NCI-H2029 treated with DMSO at 0.1 percent for 48 hours (cell line): ENCODE measurements around the gene ATP5PO.
"Not testable (repeated sequence)": the region's sequence is repeated elsewhere in the genome, so short reads cannot be mapped to it uniquely, and the experiment has no call there.

Experiments
- DNase-seq: peaks from one replicate; lab custom pipeline; 2025; lab: John Stamatoyannopoulos, UW

ATP5PO gene

DNA sequence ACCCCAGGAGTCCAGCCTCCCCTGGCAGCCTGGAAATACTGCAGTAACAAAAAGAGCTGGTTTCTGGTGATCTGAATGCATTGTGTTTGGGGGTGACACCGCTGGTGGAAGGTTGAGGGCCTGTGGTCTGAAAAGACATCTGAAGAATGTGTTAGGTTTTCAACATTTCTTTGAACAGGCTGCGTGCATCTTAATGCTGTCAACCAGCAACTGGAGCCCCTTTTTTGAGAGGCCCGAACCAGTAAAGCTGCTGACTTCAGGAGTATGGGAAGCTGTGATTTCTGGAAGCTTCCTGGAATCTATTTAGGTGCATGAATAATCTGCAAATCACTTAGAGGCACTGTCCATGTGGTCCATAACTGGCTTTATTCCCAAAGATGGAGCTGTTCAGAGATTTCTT, 17.0 kb downstream of the ATP5PO start:
- no peak for DNase-seq

DNA sequence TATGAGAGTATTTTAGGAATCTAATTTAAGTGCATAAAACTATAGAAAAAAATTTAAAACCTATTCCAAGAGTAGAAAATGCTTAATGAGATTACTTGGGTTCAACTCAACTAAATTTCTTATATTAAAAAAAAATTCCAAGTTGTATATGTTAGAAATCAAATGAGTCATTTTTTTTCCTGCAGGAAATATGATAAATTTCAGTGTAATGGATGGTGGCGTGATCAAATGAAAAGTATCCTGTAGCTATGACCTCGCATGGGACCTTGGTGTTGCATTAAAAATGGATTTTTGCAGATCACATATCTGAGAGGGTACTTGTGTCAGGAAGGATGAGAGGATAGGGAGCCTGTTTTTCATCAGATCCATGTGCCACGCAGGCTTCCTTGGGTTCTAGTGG, 17.9 kb downstream of the ATP5PO start:
- no peak for DNase-seq

DNA sequence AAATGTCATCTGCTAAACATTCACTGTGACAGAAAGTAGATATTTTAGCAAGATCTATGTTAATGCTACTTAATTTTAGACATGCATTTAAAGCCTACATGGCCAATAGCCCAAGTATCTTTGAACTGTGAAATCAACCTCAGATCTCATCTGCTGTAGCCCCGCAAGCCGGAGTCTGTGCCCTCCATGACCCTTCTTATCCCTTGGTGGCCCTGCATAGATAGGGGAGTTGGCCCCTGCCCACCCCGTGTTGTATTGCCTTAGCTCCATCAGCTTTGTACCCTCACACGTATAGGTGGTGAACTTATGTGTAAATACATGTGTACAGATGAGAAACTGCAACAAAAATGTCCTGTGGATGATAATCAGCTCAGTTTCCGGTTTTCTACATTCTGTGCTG, 18.5 kb downstream of the ATP5PO start:
- no peak for DNase-seq

DNA sequence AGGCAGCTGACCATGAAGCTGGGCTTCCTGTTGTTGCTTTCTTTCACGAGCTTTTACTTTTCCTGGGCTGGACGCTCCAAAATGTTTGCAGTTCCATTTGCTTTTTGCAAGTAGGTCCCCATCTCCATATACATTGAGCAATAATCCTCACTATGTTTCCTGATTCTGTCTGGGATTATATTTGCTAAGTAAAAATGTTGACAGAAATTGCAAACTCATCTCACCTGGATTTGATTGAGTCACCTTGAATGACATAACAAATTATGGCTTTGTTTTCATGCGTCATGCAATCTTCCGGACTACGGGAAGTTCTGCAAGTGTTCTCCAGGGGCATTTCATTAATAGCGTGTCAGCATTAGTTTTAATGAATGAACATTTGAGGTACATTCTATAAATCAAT, 18.9 kb downstream of the ATP5PO start:
- DNase-seq: no peak

DNA sequence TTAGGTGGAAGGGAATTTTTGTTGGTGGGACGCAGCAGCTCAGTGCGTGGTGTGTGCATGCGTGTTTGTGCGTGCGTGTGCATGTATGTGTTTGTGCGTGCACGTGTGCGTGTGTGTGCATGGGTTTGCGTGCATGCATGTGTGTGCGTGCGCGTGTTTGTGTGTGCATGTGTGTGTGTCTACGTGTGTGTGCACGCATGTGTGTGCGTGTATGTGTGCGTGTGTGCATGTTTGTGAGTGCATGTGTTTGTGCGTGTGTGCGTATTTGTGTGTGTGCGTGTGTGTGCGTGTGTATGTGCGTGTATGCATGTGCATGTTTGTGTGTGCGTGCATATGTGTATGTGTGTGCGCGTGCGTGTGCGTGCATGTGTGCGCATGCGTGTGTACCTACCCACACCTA, 20.2 kb downstream of the ATP5PO start:
- no peak for DNase-seq

DNA sequence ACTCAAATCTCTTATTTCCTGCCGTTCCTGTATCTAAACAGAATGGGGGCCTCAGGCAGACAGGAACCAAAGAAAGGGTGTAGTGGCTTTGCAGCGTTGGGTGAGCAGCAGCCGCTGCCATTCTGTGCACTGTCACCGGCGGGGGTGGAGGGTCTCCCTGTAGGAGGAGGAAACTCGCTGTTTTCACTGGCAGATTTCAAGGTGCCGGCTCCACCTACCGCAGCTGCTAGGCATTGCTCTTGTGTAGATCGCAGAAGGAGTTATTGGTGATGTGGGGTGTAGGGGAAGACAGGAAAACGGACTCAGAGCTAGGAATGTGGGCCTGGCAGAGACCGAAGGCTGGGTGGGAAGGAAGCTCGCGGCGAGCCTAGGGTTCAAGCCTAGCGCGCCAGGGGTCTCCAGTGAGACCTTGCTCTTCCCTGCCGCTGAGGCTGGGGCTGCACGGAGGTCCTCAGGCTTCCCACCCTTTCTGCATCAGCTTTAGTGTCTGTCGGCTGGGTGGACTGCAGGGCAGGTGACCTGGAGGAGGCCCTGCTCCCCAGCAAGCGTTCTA, 20.8 kb downstream of the ATP5PO start:
- peak; percentile 70 for DNase-seq

DNA sequence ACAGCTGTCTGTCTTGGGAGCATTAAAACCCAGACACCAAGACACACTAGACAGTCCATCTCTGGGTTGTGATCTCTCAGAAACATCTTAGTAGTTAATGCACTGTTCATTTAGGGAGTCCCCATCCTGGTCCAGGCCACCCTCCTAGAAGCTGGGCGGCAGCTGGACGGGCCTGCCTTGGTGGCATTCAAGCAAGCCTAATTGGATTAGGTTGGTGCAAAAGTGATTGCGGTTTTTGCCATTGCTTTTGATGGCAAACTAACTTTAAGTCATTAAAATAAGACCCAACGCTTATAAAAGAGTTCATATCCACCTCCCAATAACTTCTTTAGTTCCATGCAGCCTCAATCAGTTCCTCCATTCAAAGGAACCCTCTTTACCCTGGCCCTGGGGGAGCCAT, 21.7 kb downstream of the ATP5PO start:
- DNase-seq: no peak

DNA sequence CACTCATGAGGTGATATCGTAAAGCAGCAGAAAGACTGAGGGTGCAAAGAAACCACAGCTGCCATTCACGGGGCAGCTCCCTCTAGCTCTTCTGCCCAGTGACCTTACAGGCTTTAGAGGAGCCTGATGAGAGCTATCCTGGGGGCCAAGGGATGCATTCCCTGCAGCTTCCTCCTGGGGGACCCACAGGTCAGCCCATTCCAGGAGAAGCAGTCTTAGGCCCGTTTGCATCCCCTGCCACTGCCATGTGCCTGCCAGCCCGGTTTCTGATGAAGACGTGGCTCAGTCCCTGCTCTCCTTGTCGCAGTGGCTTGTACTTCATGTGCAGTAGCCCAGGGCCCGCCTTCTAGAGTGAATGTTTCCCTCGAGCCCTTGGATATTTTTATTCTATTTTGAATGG, 22.8 kb downstream of the ATP5PO start:
- DNase-seq: no peak

DNA sequence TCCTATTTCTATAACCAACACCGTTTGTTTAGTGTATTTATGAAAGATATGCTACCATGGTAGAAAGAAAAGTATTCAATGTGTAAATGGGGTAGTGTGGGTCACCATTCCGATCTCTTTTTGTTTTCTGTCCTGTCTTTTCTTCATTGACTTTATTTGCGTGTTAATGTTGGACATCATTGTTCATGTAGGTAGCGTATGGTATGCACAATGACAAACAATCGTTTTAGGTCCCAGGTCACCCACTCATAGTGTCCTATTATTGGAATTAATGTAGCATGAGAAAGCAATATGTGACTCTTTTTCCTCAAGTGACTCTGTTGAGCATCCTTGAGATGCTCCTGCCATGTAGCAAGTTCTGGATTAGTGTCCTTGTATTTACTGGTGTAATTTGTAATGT, 25.4 kb downstream of the ATP5PO start:
- no peak for DNase-seq

DNA sequence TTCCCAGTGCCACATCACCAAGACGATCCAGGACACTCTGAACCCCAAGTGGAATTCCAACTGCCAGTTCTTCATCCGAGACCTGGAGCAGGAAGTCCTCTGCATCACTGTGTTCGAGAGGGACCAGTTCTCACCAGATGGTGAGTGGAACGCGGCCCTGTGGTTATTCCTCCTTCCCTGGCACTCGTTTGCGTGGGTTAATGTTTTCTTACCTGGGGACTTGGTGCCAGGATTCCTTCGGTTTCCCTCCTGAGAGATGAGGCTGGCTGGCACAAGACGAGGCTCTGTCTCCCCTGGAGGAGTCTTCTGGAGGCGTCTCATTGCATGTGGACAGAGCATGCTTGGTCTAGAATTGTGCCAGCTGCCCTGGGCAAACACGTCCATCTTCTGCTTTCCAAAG, 29.3 kb downstream of the ATP5PO start:
- no peak for DNase-seq

DNA sequence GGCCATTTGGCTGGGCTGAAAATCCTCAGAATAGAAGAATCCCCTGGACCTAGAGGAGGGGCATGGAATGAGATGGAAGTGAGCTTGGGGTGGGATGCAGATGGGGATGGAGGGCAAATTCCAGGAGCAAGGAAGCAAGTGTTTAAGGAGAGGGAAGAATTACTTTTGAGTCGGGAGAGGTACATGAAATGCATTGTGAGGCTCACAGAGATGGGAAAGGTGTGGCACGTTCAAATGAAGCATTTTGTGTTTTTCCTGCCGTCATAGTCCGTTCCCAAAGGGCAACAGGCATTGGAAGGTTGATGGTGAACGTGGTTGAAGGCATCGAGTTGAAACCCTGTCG, 30.5 kb downstream of the ATP5PO start:
- no peak for DNase-seq

DNA sequence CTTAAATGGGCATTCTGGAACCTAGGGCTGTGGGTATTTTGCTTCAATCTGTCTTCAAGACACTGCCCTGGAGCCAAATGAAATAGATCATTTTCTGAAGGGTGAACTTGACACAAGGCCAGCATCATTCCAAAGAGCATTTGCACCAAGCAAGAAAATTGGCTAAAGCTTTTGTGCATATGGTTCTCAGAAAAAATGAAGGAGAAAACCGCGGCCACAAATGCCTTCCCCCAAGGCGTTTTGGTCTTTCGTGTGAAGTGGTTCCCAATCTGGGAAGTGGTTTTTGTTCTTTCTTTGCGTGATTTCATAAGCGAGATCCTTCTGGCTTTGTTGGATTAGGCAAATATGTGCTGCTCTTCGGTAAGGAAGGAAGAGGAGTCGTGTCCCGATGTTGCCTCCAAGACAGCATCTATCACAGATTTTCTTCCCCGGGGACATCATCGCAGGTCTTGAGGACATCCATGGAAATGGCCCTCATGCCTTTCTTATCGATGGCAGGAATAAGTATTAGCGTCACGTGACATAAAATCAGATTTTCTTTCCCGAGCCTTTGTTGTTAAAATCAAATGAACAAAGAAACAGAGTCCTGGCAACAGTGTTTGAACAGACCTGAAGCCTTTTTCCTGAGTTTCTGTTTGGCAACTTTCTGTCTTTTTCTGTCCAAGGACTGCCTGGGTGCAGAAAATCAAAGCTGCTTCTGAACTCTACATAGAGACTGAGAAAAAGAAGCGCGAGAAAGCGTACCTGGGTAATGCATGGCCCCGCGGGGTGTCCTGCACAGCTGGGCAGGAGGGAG, 31.0 kb downstream of the ATP5PO start:
- DNase-seq: no peak

DNA sequence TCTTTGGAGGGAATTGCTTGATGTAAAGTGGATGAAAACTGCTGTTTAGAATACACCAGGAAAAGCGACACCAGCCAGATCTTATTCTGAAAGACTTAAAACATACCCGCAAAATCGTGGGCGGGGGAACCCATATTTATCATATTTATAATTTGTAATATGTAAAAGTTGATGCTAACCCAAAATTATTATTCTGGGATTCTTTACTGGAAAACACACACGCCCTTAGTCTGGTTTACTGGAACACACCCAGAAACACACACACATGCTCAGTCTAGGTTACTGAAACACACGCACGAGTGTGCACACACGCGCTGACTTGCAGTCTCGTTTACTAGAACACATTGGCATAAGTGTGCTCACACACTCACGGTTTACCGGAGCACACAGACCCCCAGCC, 32.5 kb downstream of the ATP5PO start:
- no peak for DNase-seq

DNA sequence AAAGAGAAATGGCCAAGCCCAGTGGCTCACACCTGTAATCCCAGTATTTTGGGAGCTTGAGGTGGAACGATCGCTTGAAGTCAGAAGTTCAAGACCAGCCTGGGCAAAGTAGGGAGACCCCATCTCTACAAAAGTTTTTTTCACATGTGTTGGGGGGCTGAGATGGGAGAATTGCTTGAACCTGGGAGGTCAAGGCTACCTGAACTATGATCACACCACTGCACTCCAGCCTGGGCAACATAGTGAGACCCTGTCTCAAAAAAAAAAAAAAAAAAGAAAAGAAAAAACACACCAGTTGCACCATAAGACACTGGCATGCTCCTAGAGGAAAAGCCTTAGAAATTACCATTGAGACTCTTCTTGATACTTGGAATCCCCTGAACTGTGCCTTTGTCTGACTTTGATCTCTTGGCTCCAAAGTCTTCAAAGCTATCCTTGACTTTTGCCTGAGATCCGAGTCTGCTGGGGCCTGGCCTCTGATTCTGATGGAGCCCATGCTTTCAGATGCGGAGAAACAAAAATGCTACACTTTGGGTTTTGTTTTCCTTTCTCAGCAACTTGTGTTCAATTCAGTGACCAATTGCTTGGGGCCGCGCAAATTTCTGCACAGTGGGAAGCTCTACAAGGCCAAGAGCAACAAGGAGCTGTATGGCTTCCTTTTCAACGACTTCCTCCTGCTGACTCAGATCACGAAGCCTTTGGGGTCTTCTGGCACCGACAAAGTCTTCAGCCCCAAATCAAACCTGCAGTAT, 33.7 kb downstream of the ATP5PO start:
- DNase-seq: no peak

DNA sequence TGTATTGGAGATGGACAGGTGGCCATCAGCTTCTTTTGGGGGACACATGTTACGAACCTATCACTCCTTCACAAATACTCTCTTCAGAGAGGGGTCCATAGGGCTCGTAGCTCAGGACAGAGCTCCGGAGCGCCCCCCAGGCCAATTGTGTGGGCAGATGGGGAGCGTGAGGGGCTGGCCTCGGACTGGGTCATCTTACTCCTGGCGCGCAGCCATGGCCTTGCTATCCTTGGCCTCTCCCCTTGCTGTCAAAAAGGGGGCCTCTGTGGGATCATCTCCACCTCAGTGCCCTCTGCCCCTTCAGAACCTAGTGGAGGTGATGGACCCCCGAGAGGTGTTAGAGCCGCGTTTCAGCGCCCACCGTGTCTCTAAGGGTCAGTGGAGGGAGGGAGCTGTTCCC, 35.0 kb downstream of the ATP5PO start:
- DNase-seq: no peak

DNA sequence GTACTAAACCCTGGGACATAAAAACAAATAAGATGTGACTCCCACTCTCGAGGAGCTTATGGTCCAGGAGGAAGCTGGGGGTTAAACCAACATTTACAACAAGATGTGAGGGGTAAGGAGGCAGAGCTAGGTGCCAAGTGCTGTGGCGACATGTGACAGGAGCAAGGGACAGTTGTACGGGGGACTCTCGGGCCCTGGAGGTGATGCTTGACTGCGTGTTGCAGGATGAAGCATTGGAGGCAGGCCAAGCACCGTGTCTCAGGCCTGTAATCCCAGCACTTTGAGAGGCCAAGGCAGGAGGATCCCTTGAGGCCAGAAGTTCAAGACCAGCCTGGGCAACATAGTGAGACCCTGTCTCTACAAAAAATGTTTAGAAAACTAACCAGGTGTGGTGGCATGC, 36.8 kb downstream of the ATP5PO start:
- no peak for DNase-seq

DNA sequence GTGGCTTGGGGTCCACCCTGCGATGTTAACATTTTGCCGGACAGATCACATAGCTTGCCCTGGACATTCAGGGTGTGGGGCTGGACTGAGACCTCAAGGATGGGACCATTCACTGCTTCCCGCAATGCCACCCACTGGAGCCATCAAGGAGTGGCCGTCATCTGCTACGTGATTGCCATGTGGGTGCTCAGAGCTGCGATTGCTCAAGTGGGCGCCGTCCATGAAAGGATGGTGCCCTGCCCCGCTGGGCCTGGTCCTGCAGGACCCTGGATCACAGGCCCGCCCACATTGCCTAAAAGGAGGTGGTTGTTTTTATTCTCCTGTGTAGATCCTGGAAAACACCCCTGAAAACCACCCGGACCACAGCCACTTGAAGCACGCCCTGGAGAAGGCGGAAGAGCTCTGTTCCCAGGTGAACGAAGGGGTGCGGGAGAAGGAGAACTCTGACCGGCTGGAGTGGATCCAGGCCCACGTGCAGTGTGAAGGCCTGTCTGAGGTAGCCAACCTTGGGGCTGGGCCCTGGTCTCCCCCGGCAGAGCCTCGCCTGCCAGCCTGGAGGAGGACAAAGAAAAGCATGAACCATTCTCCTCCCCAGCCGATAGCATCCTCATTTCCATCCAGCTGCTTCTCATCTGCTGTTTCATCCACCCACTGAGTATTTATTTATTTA, 40.4 kb downstream of the ATP5PO start:
- no peak for DNase-seq

DNA sequence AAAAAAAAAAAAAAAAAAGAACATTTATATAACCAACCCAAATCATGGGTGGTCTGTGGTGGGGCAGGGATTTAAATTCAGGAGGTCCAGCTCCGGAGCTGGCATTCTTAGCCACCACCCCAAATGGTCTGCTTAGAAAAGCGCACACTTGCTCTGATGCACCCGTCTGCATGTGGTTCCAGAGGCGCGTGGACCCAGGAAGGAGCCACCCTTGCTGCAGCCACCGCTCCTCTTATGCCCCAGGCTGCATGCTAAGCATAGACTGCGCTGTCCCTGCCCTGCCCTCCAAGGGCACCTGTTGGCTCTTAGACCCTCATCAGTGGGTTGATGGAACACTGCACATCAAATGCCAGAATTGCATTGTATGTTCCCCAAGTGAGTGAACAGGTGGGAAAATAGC, 41.4 kb downstream of the ATP5PO start:
- DNase-seq: no peak

DNA sequence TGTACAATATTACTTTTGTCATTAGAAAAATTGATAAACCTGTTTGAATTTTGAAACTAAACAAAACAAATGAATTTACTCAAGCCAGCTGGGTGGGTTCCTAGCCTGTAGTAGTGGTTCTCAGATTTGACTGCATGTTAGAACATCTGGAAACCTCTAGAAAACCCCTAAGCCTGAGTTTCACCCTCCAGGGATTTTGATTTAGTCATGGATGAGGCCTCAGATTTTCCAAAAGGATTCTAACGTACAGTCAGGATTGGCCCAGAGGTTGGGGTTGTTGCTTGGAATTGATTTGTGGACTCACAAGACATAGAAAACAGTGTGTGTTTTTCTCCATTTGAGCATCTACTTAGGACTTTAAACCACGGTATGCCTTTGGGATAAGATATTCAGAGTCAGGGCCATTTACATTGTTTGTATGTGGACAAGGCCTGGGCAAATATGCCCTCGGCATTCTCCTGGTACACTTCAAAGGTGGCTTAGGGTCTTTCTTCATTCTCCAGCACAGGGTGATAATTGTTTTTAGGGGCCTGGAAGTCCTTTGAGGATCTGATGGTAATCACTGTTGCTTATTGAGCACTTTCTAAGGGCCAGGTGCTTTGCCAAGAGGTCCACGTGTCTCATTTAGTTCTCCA, 42.6 kb downstream of the ATP5PO start:
- no peak for DNase-seq

DNA sequence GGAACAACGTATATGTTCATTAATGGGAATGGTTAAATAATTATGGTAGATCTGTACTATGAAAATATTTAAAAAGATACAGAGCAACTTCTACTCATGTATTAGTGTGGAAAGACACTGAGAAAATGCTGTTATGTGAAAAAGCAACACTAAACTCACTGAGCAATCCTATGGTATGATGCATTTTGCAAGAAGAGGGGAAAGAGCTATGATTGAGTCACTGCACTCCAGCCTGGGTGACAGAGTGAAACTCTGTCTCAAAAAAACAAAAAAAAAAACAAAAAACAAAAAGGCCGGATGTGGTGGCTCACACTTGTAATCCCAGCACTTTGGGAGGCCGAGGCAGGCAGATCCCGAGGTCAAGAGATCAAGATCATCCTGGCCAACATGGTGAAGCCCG, 44.4 kb downstream of the ATP5PO start:
- no peak for DNase-seq

DNA sequence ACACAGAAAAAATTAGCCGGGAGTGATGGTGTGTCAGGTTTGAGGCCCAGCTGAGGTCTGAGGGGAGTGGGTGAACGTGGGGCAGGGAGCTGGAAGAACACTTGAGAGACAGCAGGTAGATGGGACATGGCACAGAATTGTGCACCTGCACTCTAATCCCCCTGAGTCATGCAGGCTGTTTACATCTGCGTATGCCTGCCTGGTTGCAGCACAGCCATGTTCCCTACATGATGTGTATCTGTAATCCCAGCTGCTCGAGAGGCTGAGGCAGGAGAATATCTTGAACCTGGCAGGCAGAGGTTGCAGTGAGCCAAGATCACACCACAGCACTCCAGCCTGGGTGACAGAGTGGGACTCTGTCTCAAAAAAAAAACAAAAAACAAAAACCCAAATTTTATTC, 44.8 kb downstream of the ATP5PO start:
- DNase-seq: no peak

DNA sequence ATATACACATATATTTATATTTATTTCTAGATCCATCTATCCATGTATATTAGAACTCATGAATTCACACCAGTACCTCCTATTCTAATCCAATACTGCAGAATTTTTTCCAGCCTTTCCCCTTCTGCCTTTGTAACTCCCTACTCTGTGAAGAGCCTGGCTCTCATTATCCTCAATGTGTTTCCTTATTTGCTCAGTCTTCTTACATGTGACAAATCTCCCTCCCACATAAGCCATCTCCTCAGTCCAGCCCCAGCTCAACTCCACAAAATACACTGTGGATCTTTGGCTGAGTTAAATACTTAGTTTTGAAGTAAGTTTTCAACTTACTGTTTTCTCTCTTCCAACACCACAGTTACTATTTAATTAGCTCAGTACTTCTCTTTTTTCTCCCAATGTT, 45.7 kb downstream of the ATP5PO start:
- DNase-seq: peak; percentile 59

DNA sequence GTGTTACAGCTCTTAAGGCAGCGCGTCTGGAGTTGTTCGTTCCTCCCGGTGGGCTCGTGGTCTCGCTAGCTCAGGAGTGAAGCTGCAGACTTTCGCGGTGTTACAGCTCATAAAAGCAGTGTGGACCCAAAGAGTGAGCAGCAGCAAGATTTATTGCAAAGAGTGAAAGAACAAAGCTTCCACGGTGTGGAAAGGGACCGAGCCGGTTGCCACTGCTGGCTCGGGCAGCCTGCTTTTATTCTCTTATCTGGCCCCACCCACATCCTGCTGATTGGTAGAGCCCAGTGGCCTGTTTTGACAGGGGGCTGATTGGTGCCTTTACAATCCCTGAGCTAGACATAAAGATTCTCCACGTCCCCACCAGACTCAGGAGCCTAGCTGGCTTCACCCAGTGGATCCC, 47.7 kb downstream of the ATP5PO start:
- not testable (repeated sequence) for DNase-seq
